Cardiac fibroblast (primary cell): ENCODE results near the gene CDKN1C.
A peak's percentile ranks its signal among the peaks of the same experiment; 100 is the strongest.

ENCODE experiments used
- DNase-seq, 2 donors: peaks; one replicate each; pipeline versions ENCODE4 v3.0.0 to v3.0.0-alpha.2; 2010; ENCODE audit warnings: low read depth in 2 of 2
- H3K4me3 ChIP-seq, 2 donors: replicated peaks in 1 of 2; 1 replicate in 1 of 2; 2 replicates in 1 of 2; pipeline ENCODE4 v1.5.1; 2011; ENCODE audit warnings: low read depth in 2 of 2, low read length in 2 of 2, mild to moderate bottlenecking in 2 of 2, moderate library complexity in 1 of 2
- CTCF ChIP-seq: IDR thresholded peaks from one replicate; pipeline ENCODE4 v1.5.1; 2011; ENCODE audit warnings: low read depth, mild to moderate bottlenecking, low read length, inconsistent platforms

Gene CDKN1C

DNA sequence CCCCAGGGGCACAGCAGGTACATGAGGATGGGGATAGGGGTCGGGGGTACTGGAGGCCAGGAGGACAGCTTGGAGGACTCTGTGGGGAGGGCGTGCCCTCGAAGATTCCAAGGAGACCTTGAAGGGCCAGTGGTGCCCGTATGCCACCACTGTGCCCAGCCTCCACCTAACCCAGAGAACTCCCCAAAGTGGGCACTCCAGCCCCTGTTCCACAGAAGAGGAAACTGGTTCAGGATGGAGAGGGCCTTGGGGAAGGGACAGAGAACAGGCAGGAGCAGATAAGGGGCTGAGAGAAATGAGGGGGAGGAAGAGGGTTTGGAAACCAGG, 45.8 kb upstream of the CDKN1C start:
- TF ChIP-seq CTCF = no peak
- no peak overlapping the region for H3K4me3 ChIP-seq
- DNase-seq = no peak

- DNase-seq = peak; percentile 51 to 53
- peak; percentile 49 for TF ChIP-seq CTCF
- peak overlapping the region; percentile 48 to 77 for H3K4me3 ChIP-seq
Observed at GRCh38 chr11:2930704-2931419, 45.3 kb upstream of the CDKN1C start.

- peak; percentile 55 for TF ChIP-seq CTCF
- H3K4me3 ChIP-seq = peak overlapping the region; percentile 48 to 77
- peak; percentile 39 to 53 for DNase-seq
Observed at GRCh38 chr11:2929950-2930703, 44.6 kb upstream of the CDKN1C start.

GRCh38 chr11:2929531-2929949, 44.0 kb upstream of the CDKN1C start:
- peak overlapping the region; percentile 48 to 77 for H3K4me3 ChIP-seq
- peak; percentile 76 to 78 for DNase-seq
- no peak for TF ChIP-seq CTCF

- no peak for TF ChIP-seq CTCF
- peak within 1 kb of the TSS; percentile 72 to 77 for H3K4me3 ChIP-seq
- peak; percentile 74 to 82 for DNase-seq
Observed at GRCh38 chr11:2928605-2929530, 43.3 kb upstream of the CDKN1C start, which contains the start of gene PHLDA2. PHLDA2 (minus strand) TSS chr11:2929420; CDS start chr11:2929364, 56 bp downstream.

DNA sequence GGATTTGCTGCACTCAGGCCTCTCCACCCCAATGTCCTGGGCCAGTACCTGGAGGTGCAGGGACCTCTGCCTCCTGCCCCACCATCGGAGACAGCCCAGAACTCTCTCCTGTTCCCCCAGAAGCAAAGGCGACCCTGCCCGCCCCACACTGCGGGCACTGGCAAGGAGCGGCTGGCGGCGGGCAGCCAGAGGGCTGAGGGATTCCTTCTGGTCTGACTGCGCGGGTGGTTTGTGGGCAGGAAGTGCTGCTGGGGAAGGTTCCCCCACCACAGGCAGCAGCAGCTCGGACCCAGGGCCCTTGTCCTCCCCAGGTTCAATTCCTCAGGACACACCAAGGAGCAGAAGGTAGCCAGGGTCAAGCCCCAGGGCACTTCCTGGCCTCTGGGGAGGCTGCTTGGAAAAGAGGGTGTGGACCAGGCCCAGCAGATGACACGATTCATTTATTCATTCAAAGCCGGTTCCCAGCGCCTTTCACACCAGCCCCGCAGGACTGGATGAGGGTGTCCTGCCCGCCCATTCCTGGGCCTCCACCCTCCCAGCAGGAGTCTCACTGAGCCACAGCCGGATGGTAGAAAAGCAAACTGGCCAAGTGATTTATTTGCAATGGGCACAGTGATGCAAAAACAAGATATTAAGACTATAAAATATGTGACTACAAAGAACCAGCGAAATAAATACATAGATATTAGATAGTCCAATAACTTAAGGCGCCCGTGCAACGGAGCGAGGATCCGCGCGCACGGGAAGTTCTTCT, 42.5 kb upstream of the CDKN1C start:
- H3K4me3 ChIP-seq = peak overlapping the region; percentile 72 to 77
- DNase-seq = peak; percentile 33 to 55
- TF ChIP-seq CTCF = no peak
